HepG2 (cell line): ENCODE results near the gene EFCAB8. TPM values are rescaled to one million over a fixed set of nuclear protein-coding genes. Genes with fewer than 3 reads are reported as not detected.

Experiments used
- DZIP1 ChIP-seq: sonication (generic); formaldehyde crosslinking; IDR thresholded peaks from 2 replicates; pipeline ENCODE4 v1.5.0; 2020; ENCODE audit warnings: mild to moderate bottlenecking, missing genetic modification reagents
- FOSL2 ChIP-seq: sonication (generic); formaldehyde crosslinking; IDR thresholded peaks from 2 replicates; pipeline ENCODE4 v1.4.0; 2020; ENCODE audit warnings: missing genetic modification reagents
- KLF11 ChIP-seq: IDR thresholded peaks from 2 replicates; pipeline ENCODE4 v1.6.1; 2016; ENCODE audit warnings: missing compliant biosample characterization
- MAFK ChIP-seq, 2 experiments: IDR thresholded peaks in 1 of 2; conservative IDR thresholded peaks in 1 of 2; 2 replicates each; pipeline ENCODE4 v1.6.1; 2011; ENCODE audit warnings: improper control_type of control experiment in 2 of 2, low read length in 2 of 2
- PREB ChIP-seq: sonication (generic); formaldehyde crosslinking; IDR thresholded peaks from 2 replicates; pipeline ENCODE4 v1.4.0; 2020; ENCODE audit warnings: missing genetic modification reagents
- RAD51 ChIP-seq: fragments of 450-650 bp; IDR thresholded peaks from 2 replicates; pipeline ENCODE4 v1.6.1; 2016; ENCODE audit warnings: borderline replicate concordance
- SP2 ChIP-seq: sonication (generic); formaldehyde crosslinking; IDR thresholded peaks from 2 replicates; pipeline ENCODE4 v1.5.1; 2020; ENCODE audit warnings: mild to moderate bottlenecking, missing genetic modification reagents
- SRSF4 ChIP-seq: fragments of 200-400 bp; formaldehyde crosslinking; IDR thresholded peaks from one replicate; pipeline ENCODE4 v1.6.1; 2018; ENCODE audit warnings: mild to moderate bottlenecking, low read depth, low read length, moderate library complexity; ENCODE audit not compliant: poor library complexity, severe bottlenecking
- ZBTB21 ChIP-seq: sonication (generic); formaldehyde crosslinking; IDR thresholded peaks from 2 replicates; pipeline ENCODE4 v1.4.0; 2020; ENCODE audit warnings: missing genetic modification reagents
- ZFP36L1 ChIP-seq: sonication (generic); formaldehyde crosslinking; IDR thresholded peaks from 2 replicates; pipeline ENCODE4 v1.8.0; 2022; ENCODE audit warnings: mild to moderate bottlenecking, missing genetic modification reagents, moderate library complexity
- polyA plus RNA-seq, 8 experiments: library from polyadenylated mRNA; depleted of rRNA in 3 of 8; stranded (reverse) in 7 of 8; unstranded in 1 of 8; fragments of >200 nt; fragmentation: Illumina TruSeq in 4 of 8; extraction: Trizol in 4 of 8; gene quantifications; 2 replicates each; pipeline versions ENCODE4 v1.2.1 to v1.2.3, GENCODE V29; 2011 to 2016; ENCODE audit warnings: low read depth in 4 of 8, missing spikeins in 1 of 8, mixed read lengths in 1 of 8; ENCODE audit not compliant: insufficient read depth in 1 of 8
- total RNA-seq, 5 experiments: library from RNA; depleted of rRNA; stranded (reverse); fragments of >200 nt; fragmentation: Illumina TruSeq; extraction: Trizol; gene quantifications; 2 replicates each; pipeline ENCODE4 v1.2.3, GENCODE V29; 2016; ENCODE audit warnings: low read depth in 1 of 5

Gene EFCAB8
- total and polyA plus RNA-seq, 2 of the 13 experiments (the other 11 are each of a cell fraction or from before 2014, with no cell fraction given) = 0.15 to 0.22 TPM

- TF ChIP-seq SRSF4 (no peak), RAD51 (no peak), SP2 (CRISPR knock-in tag) (no peak), KLF11 (CRISPR knock-in tag) (no peak), FOSL2 (CRISPR knock-in tag) (no peak), PREB (CRISPR knock-in tag) (no peak), DZIP1 (peak; percentile 64; the same call in 1 of the 2 replicates), MAFK (conservative IDR thresholded peaks at IDR 0.05 in 1 of 2, IDR thresholded peaks at IDR 0.05 in 1 of 2; ENCODE audit: low read length in 2 of 2) (peak in 1 of 2 experiments; percentile 25; a peak in 3 of 4 replicates), ZBTB21 (CRISPR knock-in tag) (no peak), ZFP36L1 (CRISPR knock-in tag) (no peak)
Observed at GRCh38 chr20:32960849-32961731, 102.4 kb downstream of the EFCAB8 start (continued).
